GM21367 (cell line): ENCODE measurements around the gene CLOCK.

Experiments used
- ATAC-seq: cut with Tn5 transposase; IDR thresholded peaks from one replicate; pipeline ENCODE4 v1.9.1; 2021; ENCODE audit not compliant: unreplicated experiment

CLOCK gene

GRCh38 chr4:55483315-55483714, 63.4 kb downstream of the CLOCK start:
- ATAC-seq = no peak

GRCh38 chr4:55475394-55476243, 71.1 kb downstream of the CLOCK start:
- no peak for ATAC-seq

DNA sequence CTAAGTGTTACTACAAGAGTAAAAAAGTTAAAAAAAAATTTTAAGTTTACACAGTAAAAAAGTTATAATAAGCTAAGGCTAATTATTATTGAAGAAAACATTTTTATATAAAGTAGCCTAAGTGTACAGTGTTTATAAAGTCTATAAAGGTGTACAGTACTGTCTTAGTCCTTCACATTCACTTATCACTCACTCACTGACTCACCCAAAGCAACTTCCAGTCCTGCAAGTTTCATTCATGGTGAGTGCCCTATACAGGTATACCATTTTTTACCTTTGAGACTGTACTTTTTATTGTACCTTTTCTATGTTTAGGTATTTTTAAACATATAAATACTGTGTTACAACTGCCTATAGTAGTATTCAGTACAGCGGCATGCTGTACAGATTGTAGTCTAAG, 76.7 kb downstream of the CLOCK start:
- no peak for ATAC-seq

DNA sequence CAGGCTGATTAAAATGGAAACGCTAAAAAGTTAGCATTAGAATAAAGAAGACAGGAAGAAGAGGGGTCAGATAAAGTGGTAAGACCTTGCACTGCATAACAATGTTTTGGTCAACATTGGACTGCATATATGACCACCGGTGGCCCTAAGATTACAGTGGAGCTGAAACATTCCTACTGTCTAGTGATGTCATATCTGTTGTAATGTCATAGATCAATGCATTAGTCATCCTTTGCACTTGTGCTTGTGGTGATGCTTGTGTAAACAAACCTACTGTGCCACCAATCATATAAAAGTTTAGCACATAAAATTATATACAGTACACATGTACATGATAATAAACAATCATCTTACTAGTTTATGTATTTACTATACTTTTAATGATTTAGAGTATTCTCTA, 78.0 kb downstream of the CLOCK start:
- no peak for ATAC-seq

GRCh38 chr4:55466001-55466400, 80.7 kb downstream of the CLOCK start:
- no peak for ATAC-seq

DNA sequence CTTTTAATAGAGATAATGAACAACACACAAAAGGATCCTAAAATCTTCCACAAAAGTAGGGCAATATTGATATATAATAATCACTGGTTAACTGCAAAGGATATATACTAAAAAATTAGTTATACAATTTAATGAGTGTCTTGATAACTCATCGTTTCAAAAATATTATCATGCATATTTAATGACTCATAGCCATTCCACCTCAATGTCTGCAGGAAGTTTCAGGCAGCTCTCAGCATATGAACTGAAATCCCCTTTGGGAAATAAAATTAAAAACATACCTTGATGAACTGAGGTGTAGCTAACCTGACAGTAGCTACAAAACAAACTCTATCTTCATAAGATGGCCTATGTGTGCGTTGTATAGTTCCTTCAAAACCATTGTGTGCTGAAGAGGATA, 88.1 kb downstream of the CLOCK start:
- ATAC-seq = no peak

- ATAC-seq = no peak
Measured at GRCh38 chr4:55458164-55458563, 88.5 kb downstream of the CLOCK start.

DNA sequence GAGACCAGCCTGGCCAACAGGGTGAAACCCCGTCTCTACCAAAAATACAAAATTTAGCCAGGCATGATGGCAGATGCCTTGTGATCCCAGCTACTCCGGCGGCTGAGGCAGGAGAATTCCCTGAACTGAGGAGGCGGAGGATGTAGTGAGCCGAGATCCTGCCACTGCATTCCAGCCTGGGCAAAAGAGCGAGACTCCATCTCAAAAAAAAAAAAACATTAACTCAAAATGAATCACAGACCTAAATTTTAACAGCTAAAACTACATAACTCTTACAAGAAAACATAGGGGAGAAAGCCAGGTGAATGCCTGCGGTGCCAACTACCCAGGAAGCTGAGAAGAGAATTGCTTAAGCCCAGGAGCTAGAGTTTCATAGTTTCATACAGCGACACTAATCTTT, 96.1 kb downstream of the CLOCK start:
- no peak for ATAC-seq

DNA sequence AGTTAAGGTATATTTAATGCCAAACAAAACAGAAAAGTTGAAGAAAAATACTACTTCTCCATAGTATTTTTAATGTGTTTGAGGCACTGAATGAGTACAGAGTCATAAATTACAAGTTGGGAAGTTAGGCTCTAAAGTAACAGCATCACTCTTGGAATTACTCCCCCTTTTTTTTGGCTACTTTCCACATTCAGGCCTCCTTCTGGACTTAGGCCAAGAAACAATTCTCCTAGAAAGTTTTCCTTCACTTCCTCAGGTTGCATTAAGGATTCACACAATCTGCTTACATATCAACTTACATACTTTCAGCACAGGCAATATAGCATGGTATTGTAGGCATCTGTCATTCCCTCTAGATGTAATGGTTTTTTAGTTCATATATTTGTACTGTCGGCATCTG, 98.9 kb downstream of the CLOCK start:
- no peak for ATAC-seq

DNA sequence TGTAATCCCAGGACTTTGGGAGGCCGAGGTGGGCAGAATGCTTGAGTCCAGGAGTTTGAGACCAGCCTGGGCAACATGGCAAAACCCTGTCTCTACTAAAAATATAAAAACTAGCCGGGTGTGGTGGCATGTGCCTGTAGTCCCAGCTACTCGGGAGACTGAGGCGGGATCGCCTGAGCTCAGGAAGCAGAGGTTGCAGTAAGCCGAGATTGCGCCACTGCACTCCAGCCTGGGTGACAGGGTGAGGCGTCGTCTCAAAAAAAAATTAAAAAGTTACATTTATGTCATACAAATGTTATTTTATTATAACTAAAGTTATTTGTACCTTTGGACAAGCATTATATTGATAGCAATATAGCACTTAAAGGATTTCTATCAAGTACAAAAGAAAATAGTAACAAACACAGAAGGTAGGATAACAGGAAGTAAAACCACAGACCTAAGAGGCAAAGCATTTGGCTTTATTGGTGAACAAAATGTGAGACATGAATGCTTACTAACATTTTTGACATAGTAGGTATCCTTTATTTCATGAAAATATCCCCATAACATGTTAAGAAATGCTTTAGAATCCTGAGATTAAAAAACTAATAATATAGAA, 99.5 kb downstream of the CLOCK start:
- ATAC-seq = no peak

GRCh38 chr4:55446578-55446922, 100.2 kb downstream of the CLOCK start:
- no peak for ATAC-seq

DNA sequence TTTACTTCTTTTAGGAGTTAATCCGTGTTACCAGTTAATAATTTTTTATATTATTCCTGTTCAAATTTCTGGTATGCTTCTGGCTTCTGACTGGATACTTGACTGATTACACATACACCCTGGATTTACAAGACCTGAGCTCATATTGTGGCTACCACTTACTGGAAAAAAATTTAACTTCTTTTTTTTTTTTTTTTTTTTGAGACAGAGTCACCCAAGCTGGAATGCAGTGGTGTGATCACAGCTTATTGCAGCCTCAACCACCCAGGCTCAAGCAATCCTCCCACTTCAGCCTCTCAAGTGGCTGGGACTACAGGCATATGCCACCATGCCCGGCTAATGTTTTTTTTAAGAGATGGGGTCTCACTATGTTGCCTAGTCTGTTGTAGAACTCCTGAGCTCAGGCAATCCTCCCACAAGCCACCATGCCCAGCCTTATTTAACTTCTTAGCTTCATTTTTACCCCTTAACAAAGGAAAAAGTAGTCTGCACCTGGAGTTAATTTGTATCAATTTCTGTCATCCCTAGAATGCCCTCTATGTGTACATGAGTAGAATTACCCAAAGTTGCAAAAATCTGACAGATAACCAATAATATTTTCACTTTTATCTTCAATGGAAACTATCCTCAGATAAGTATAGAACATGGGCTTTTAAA, 100.7 kb downstream of the CLOCK start:
- ATAC-seq = no peak

DNA sequence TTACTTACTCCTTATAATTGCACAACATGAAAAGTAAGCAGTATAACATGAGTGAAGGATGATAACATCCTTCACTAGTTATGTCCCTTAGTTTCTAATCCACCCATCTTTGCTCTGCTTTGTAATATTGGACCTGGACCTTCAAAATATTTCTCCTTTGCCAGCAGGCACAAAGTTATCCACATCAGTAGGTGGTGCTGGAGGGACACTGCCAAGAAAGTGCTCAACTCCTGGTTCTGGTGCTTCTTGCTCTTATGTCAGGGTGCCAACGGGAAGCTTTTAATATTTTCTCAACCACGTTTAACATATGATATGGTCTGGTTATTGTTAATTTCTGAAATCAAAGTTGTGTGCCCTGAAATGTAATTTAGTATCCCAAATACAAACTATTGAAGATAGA, 101.9 kb downstream of the CLOCK start:
- no peak for ATAC-seq

DNA sequence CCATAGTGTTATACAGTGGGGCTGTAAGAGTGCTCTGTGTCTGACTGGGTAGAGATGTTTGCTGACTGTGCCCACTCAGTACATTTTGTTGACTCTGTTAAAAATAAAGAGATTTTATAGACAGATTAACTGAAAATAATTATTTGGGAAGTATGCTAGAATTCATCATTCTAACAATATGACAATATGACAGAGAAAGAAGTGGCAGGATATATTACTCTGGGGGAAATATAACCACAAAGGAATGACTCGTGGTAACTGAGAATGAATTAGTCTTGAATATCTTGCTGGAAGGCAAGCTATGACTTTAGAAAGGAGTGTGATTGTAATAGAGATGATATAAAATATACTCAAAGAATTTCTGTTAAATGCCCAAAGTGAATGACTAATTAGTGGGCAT, 104.2 kb downstream of the CLOCK start:
- ATAC-seq = no peak

DNA sequence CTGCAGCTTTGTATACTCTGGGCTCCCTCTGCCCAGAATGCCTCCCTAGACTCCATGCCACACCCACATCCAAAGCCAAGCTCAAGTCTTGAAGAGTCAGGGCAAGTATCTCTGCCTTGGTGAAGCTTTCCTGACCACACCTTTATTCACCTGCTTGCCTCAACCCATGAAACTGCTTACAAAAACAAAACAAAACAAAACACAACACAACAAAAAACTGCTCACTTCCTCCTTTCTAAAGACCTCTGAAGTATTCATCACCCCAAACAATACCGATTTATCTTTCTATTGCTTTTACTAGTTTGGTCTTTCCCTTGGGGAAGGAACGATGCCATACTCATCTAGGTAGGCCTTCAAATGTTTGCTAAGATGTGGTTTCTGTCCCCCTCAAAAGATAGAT, 105.9 kb downstream of the CLOCK start:
- no peak for ATAC-seq

GRCh38 chr4:55439023-55439422, 107.7 kb downstream of the CLOCK start:
- no peak for ATAC-seq

- ATAC-seq = no peak
Measured at GRCh38 chr4:55438314-55438713, 108.4 kb downstream of the CLOCK start.

DNA sequence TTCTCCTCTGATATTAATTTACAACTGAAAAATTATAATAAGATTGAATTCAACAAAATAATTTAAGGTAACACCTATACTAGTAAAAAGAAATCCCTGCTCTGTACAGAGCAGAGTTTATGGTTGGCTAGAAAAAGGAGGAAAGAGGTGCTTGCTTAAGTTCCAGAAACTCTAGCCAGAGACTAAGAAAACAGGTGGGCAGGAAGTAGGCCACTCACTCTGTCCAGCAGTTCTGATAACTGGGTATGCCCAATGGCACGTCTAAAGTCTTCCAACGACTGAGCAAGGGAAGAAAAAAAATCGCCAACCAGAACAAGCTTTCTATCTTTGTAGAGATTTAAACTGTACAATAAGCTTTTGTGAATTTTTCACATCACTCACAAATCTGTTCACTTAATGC, 108.9 kb downstream of the CLOCK start:
- no peak for ATAC-seq

DNA sequence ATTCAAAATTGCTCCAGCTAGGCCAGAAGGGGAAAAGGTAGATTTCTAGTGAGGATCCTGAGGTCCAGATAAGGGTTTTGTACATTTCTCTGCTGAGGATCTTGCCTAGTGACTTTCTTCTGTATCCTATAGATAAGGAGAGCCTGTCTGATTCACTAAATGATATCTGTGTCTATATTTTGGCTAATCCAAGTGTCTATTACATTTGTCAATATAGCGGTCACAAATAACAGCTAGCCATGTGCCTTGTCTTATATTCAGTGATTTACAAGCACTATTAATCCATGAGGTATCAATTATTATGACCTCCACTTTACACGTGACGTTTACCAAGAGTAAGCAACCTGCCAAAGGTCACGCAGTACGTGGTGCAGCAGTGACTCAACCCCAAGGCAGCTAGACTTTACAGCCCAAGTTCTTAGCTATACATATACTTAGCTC, 109.3 kb downstream of the CLOCK start:
- no peak for ATAC-seq

GRCh38 chr4:55435141-55435841, 111.4 kb downstream of the CLOCK start:
- no peak for ATAC-seq

DNA sequence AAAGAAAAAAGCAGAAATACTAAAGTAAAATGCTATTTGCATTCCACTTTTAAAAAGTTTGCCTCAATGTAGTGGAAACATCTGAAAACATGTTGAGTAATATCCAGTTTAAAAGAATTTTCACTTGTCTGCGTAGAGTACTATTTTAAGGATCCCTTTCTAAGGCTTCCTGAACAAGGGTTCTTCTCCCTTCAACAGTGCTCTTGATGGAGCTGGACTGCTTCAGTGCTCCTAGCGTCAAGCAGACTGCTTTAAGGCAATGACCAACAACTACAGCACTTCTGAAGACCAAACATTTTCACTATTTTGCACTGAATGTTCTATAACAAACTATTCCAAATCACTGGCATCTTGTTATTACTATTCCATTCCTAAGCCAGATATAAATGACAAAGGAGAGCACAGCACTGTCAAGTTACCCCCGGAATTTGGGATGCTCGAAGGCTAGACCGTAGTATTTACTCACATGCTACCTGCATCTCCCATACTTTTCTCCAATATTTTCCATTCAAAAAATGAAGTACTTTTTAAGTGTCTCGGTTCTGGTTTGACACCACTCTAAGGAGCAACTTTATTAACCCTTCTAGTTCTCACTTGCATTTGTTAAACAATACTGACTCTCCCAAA, 114.9 kb downstream of the CLOCK start:
- ATAC-seq = no peak
